Inferior parietal cortex (tissue), 1 donor: ENCODE results near the gene UGT1A10.
"Not testable (repeated sequence)": the region's sequence is repeated elsewhere in the genome, so short reads cannot be mapped to it uniquely, and the experiment has no call there.

Experiments used
- DNase-seq: peaks from one replicate; pipeline ENCODE4 v3.0.0-alpha.2; 2016; ENCODE audit errors: extremely low spot score

Gene UGT1A10

DNA sequence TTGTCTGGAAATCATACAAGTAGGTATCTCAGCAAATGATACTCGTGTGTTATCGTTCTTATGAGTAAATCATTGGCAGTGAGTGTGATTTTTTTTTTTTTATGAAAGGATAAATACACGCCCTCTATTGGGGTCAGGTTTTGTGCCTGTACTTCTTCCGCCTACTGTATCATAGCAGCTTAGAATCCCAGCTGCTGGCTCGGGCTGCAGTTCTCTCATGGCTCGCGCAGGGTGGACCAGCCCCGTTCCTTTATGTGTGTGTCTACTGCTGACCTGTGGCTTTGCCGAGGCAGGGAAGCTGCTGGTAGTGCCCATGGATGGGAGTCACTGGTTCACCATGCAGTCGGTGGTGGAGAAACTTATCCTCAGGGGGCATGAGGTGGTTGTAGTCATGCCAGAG, at the start of gene UGT1A10:
UGT1A10 (plus strand) TSS at position 143 of the 400 bp plus-strand sequence; CDS start at position 218, 75 bp downstream.
- DNase-seq, result not testable (repeated sequence)

DNA sequence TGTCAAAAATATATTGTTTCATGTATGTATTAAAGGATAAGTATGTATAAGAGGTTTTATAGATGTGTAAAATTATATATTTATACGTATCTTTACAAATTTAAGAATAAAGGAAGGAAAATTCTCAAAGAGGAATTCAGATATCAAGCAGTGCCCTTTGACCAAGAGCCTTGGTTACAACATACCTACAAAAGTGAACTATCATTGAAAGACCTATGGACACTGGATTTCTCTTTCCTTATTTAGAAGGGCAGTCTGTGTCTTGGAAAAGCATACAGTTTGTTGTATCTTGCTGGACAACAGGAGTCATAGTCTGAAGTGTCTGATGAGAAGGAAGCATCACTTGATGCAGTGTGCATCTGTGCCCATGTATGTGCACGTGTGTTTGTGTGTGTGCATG, 47.8 kb upstream of the UGT1A10 start:
- no peak for DNase-seq

DNA sequence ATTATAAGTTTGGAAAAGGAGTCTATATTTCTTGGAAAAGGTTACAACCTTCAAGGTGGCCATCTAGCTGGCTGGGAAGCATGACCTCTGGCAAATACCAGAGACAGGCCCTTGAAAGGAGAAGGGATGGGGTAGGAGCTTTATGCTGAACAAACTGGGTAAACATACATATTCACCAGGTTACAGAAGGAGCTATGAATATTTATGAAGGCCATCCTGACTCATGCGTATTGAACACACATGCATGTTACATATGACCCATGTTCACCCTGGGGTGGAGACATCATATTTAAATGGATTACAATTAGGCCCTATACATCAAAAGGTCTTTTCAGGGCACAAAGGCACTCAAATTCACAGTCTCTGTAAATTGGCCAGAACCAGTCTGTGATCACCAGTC, 43.5 kb upstream of the UGT1A10 start:
- DNase-seq, result not testable (repeated sequence)

DNA sequence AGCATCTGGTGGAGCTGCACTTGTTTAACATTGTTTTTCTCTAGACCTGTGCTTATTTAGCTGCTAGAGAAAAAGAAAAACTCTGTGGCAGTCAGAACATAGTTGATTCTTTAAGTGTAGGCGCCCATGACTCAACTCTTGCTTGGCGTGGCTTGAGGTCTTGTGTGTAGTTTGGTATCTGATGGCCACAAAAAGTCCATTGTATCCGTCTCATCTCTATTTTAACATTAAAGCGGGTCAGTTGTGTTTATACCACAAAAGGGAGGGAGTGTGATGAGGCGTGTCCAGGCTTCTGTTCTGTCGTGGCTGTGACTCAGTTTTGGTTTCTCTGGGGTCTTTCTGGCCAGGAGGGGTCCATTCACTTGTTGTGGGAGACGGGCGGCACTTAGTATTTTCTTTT, 43.0 kb upstream of the UGT1A10 start:
- no peak for DNase-seq

DNA sequence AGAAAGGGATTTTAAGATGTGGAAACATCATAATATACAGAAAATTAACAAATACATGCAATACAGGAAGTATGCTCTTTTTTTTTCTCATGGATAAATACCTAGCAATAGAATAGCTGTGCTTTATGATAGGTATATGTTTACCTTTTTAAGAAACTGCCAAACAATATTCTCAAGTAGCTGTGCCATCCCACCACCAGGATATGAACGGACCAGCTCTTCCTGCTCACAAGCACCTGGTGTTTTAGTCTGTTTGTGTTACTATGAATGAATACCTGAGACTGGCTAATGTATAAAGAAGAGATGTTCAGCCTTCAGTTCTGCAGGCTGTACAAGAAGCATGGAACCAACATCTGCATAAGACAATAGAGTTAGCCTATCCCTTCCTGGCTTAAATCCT, 38.7 kb upstream of the UGT1A10 start:
- no peak for DNase-seq

DNA sequence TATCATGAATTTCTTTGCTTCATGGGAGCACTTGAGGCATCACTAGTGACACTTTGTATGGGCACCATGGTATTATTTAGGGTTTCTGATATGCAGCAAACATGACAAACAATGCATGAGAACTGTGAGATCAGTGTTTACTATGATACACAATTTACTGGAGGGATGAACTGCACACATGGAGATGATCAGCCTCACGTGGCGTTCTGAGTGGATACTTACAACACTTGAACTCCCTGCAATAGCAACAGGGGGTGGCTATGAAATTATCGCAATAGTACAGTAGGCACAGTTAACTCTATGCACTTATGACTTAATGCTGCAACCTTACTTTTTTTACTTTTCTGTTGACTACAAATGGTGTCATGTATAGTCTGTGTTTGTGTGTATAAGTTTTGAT, 37.3 kb upstream of the UGT1A10 start:
- no peak for DNase-seq

- no peak for DNase-seq
These were observed 35.9 kb upstream of the UGT1A10 start for GRCh38 chr2:233600386-233600785.

DNA sequence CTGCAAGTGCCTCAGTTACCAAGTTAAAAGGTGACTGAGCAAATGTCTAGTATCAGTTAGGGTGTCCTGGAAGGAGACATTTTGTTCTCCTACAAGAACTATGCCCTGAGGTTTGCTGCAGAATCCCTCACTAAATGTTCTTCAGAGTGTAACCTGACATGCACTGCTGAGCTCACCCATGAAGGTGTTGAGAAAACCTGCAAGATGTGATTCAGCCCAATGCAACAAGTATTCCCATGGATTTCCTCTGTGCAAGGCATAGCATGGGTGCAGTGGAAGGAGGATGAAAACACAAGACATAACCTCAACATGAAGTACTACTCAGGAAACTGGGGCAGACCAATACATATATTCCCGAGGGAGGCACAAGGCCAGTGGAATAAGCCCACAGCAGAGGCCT, 34.2 kb upstream of the UGT1A10 start:
- no peak for DNase-seq

- DNase-seq, result no peak
These were observed 32.7 kb upstream of the UGT1A10 start for GRCh38 chr2:233603520-233603919.

GRCh38 chr2:233604826-233605225, 31.4 kb upstream of the UGT1A10 start:
- DNase-seq, result no peak

DNA sequence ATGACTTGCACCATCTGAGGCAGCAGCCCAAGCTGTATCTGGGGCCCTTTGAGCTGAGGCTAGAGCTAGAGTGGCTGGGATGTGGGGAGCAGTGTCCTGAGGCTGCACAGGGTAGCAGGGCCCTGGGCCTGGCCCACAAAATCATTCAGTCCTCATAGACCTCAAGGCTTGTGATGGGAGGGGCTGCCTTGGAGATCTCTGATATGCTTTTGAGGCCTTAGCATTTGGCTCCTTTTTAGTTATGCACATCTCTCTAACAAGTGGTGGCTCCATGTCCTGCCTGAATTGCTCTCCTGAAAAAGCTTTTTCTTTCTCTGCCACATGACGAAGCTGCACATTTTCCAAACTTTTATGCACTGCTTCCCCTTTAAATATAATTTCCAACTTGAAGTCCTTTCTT, 30.6 kb upstream of the UGT1A10 start:
- no peak for DNase-seq

DNA sequence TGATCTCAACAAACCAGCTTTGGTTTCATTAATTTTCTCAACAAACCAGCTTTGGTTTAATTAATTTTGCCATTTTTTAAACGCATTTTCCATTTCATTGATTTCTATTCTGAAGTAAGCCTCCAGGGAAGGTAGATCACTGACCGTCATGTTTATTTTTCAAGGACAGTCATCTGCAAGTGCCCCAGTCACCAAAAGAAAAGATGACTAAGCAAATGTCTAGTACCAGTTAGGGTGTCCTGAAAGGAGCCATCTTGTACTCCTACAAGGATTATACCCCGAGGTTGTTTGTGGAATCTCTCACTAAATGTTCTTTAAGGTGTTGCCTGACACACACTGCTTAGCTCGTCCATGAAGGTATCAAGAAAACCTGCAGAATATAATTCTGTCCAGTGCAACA, 25.0 kb upstream of the UGT1A10 start:
- DNase-seq, result no peak

GRCh38 chr2:233617476-233617875, 18.8 kb upstream of the UGT1A10 start, which contains the start of gene UGT1A8:
TSS of gene UGT1A8 (plus strand) at chr2:233617633. CDS start at chr2:233617708, 75 bp downstream.
- not testable (repeated sequence) for DNase-seq

DNA sequence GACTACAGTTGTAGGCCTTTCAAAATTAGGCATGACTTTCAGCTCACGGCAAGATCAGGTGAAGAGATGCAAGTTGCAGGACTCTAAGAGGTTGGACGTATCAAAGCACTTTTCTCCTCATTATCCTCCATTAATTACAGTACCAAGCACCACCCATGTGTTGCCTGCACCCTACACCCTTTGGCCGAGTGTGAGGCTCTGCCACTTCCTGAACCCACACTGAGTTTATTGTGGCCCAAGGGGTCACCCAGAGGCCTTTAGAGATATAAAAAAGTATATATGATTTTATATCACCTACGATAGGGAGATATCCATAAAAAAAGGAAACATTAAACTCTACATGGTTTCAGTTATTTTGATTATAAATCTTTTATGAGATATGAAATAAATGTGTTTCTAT, 16.0 kb upstream of the UGT1A10 start:
- no peak for DNase-seq

- not testable (repeated sequence) for DNase-seq
These were observed 14.4 kb upstream of the UGT1A10 start for GRCh38 chr2:233621863-233622262.

DNA sequence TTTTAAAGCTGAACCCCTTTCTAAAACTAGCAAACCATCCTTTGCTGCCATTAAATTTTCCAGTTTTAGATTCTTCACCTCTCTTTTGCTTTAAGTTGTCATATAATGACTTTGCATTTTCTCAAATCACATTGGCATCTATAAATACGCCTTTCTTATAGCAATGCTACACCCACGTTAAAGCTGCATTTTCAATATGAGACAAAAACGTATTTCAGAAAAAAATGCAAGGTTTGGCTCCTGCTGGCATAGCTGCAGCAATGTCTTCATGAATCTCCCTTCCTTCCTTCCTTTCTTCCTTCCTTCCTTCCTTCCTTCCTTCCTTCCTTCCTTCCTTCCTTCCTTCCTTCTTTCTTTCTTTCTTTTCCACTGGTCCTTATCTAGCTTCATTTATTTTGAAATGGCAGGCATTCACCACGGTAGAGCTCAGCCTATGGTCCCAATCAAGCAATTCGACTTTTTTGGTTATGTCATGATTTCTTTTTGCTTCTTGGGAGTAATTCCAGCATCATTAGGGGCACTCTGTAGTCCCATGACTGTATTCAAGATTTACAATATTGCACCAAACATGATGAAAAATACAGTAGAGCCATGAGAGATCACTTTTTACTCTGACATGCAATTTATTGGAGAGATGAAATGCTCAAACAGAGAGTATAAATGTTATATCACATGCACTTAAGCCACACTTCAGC, 8.8 kb upstream of the UGT1A10 start:
- no peak for DNase-seq

- no peak for DNase-seq
These were observed 2.6 kb downstream of the UGT1A10 start for GRCh38 chr2:233638836-233639235.

DNA sequence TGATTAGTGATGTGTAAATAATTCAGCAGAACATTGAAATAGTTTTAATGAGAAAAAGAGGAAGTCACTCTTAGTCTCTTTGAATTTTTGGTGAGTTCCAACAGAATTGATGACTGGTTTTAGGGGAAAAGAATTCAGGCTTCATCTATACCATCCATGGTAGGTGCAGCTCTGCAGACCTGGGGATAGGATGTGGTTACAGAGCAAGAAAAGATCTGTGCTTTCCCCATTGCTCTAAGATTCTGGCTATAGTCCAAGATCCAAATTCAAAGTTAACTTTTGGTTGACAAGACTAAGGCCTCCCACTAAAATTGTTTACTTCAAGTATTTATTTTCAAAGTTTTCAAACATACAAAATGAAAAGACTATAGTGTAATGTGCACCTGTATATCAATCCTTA, 3.6 kb downstream of the UGT1A10 start:
- no peak for DNase-seq

- no peak for DNase-seq
These were observed 6.9 kb downstream of the UGT1A10 start for GRCh38 chr2:233643128-233643527.

DNA sequence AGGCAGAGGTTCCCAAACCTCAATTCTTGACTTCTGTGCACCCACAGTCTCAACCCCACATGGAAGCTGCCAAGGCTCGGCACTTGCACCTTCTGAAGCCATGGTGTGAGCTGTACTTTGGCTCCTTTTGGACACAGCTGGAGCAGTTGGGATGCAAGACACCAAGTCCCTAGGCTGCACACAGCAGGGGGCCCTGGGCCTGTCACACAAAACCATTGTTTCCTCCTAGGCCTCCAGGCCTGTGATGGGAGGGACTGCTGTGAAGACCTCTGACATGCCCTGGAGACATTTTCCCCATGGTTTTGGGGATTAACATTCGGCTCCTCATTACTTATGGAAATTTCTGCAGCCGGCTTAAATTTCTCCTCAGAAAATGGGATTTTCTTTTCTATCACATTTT, 9.8 kb downstream of the UGT1A10 start:
- DNase-seq, result not testable (repeated sequence)

DNA sequence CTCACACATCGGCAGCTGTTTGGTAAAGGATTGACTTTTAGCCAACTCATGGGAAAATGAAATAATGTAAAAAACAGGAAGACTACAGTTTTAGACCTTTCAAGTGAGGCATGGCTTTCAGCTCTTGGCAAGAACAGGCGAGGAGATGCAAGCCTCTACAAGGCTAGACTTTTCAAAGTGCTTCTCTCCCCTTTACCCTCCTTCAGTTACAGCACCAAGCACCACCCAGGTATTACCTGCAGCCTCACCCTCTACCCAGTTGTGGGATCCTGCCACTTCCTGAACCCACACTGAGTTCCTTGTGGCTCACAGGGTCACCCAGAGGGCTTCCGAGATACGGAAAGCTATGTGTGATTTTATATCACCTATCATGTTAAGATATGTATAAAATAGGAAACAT, 14.7 kb downstream of the UGT1A10 start:
- DNase-seq, result no peak

DNA sequence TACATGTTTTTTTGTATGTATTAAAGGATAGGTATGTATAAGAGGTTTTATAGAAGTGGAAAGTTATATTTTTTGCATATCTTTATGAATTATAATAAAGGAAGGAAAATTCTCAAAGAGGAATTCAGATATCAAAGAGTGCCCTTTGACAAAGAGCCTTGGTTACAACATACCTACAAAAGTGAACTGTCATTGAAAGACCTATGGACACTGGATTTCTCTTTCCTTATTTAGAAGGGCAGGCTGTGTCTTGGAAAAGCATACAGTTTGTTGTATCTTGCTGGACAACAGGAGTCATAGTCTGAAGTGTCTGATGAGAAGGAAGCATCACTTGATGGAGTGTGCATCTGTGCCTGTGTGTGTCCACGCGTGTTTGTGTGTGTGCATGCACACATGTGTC, 15.2 kb downstream of the UGT1A10 start:
- DNase-seq, result no peak

- DNase-seq, result no peak
These were observed 18.3 kb downstream of the UGT1A10 start for GRCh38 chr2:233654501-233654900.

- DNase-seq, result no peak
These were observed 18.8 kb downstream of the UGT1A10 start for GRCh38 chr2:233655043-233655442.
